Testis (tissue), 2 donors: ENCODE measurements around the gene TMEM81.

Experiments
- CTCF ChIP-seq, 3 experiments: fragments of 450-650 bp in 2 of 3; fragments of 200-600 bp in 1 of 3; sonication (generic) in 1 of 3; IDR thresholded peaks; one replicate each; pipeline ENCODE4 v1.5.1; 2016 to 2019; ENCODE audit warnings: antibody characterized with exemption in 3 of 3, mild to moderate bottlenecking in 2 of 3, moderate library complexity in 1 of 3
- POLR2A ChIP-seq: fragments of 450-650 bp; IDR thresholded peaks from one replicate; pipeline ENCODE4 v1.6.1; 2017; ENCODE audit warnings: antibody characterized with exemption, mild to moderate bottlenecking, moderate library complexity

DNA sequence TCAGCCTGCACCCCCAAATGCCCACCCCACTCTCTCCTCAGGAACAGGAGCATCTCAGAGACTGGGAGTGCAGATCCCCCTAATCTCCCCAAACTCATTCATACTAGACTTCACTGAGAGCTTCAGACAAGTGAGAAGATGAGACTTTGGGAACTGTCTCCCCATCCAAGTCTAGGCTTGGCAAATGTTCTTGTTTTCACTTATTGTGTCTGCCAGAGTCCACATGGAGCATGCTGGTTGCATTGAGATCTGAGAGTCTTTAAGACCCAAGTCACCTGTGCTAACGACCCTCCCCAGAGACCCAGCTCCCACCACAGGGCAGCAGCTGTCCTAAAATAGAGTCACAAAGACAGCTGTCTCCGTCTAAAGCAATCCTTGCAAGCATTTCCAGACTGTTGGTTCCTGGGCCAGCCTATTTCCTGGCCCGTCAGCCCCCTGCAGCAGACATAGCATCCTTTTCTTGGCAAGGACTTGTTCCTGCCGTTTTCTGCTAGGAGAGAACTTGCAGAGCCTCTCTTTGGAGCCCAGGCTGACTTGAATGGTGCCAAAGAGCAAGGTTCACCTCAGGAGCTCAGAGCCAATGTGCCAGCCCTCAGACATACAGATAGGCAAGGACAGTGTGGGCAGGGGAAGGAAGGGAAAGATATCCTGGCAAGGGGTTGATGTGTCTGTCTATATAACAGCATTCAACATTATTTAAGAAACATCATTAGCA is 43.1 kb downstream of the TMEM81 start:
- no peak for TF ChIP-seq POLR2A
- TF ChIP-seq CTCF (IDR thresholded peaks at IDR 0.05): no peak
